Activated naive CD8-positive, alpha-beta T cell treated with anti-CD3 and anti-CD28 coated beads, Interleukin-2, amount 50 U/mL, for 16 hours (primary cell): Measurements from ENCODE around the gene TRIM50.
"Not testable (repeated sequence)": the region's sequence is repeated elsewhere in the genome, so short reads cannot be mapped to it uniquely, and the experiment has no call there.

Experiments
- DNase-seq: peaks from one replicate; pipeline ENCODE4 v3.0.0-alpha.2; 2020; ENCODE audit warnings: low read depth, low spot score

Gene TRIM50

DNA sequence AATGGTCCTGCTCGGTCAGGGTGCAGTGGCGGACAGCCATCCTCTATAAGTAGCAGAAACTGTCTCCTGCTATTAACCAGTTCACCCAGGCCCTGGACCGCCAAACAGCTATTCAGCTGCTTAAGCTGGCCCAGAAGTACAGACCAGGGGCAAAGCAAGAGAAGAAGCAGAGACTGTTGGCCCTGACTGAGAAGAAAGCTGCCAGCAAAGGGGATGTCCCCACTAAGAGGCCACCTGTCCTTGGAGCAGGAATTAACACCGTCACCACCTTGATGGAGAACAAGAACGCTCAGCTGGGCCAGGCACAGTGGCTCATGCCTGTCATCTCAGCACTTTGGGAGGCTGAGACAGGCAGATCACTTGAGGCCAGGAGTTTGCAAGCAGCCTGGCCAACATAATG is 13.6 kb downstream of the TRIM50 start:
- DNase-seq: no peak

GRCh38 chr7:73313521-73313906 is 14.4 kb downstream of the TRIM50 start:
- no peak for DNase-seq

- no peak for DNase-seq
Observed at GRCh38 chr7:73312831-73313520, 14.9 kb downstream of the TRIM50 start.

DNA sequence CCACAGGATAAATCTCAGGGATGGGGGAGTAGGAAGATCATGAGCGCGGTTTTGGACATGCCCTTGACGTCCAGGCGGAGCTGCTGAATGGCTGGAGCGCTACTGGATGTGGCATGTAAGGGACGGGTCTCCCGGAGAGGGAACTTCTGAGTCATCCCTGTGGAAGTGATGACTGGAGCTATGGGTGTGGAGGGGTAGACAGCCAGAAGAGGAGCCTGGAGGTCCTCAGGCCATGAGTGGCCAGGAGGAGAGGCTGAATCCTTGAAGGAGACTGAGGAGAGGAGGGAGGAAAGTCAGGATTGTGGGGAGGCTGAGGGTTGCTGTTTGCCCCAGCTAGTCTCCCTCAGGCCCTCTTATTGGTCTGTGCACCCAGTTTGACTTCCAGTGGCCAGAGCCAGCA is 16.5 kb downstream of the TRIM50 start:
- not testable (repeated sequence) for DNase-seq

DNA sequence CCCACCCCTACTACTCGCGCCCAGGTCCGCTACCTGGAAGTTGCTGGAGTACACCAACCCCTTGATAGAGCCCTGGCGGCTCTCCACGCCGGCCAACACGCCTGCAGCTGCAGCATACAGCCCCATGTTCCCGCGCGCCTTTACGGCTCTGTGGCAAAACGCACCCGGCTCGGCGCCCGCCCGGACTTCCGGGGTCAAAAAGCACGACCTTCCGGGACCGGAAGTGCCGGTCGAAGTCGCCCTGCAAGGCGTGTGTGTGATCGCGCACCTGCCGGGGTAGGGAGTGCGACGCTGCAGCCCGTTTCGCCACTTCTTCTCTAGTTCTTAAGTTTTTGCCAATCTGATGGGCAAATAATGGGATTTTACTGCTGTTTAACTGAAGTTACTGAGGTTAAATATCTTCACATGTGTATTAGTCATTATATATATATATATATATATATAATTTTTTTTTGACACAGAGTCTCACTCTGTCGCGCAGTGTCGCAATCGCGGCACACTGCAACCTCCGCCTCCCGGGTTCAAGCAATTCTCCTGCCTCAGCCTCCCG is 19.1 kb downstream of the TRIM50 start, which contains the start of gene NSUN5:
Gene NSUN5 (minus strand): TSS at position 162 of the 550 bp plus-strand sequence. CDS start 36 bp downstream, at position 126.
- DNase-seq: peak; percentile 85

DNA sequence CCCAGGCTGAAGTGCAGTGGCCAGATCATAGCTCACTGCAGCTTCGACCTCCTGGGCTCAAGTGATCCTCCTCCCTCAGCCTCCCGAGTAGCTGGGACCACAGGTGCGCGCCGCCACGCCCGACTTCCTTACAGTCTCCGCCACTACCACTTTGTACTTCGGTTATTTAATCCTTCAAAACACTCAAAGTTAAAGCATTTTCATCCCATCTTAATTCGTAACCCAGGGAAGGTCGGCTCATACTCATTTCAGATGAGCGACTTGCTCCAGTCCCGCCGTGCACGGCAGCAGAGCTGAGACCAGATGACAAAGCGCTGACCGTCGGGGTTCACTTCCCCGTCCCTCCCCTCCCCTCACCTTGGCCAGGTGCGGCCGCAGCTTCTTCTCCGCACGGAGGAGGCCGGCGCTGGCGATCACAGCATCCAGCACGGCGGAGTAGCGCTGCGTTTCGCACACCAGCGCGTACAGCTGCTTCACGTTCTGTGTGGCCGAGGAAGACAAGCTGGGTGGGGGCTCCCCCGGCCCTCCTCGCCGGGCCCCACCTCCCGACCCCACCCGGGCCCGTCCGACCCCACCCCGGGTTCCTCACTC is 19.7 kb downstream of the TRIM50 start:
- DNase-seq: no peak

DNA sequence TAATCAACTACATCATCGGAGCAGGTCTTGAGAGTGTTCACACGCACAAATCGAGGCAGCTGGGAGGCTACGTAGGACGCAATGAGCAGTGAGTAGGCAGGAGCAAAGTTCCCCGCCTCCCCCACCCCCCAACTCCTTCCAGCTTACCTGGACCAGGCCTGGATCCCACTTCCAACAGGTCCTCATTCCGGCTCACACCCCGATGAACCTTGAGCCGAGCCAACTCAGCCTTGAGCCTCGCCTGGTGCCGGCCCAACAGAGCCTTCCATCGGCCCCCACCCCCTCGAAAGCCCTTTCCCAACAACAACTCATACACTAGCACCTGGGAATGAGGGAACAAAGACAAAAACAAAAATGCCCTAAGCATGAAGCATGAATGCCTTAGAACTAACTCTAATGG is 20.4 kb downstream of the TRIM50 start:
- DNase-seq: no peak

- DNase-seq: not testable (repeated sequence)
Observed at GRCh38 chr7:73304612-73305387, 23.1 kb downstream of the TRIM50 start.

DNA sequence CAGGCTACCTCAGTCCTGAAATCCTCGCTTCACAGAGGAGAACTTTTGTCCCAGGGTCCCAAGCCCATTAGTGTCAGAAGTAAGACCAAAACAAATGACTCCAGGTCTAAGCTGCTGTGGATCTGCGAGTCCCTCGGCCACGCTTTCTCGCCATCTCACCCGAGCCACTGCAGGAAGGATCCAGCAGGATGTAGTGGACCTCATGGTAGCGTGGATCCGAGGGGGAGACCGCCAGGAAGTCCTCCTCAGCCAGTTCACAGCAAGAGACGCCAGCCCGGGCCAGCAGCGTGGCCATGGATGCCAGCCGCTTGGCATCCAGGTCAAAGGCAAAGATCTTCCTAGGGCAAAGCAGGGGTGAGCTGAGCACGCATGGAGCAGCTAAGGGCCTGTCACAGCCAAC is 23.8 kb downstream of the TRIM50 start:
- DNase-seq: no peak

- no peak for DNase-seq
Observed at GRCh38 chr7:73303546-73303945, 24.3 kb downstream of the TRIM50 start.

- not testable (repeated sequence) for DNase-seq
Observed at GRCh38 chr7:73302846-73303245, 25.0 kb downstream of the TRIM50 start.

- DNase-seq: not testable (repeated sequence)
Observed at GRCh38 chr7:73301108-73301507, 26.8 kb downstream of the TRIM50 start.

DNA sequence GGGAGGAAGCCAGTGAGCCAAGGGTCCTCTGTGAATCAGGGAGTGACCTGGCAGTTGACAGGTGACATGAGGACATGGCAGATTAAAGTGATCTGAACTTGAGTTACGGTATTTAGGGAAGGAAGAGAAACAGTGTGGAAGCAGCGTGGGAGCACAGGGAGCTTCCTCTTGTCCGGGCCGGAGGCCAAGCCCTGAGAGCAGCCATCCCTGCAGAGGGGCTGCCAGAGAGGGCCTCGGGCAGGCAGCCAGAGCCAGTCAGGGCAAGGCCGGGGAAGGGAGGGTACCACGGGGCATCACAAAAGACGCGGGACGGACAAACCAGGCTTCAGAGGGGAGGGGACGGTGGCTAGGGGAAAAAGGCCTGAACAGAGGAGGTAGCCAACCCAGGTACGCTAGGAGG is 28.1 kb downstream of the TRIM50 start:
- not testable (repeated sequence) for DNase-seq

- not testable (repeated sequence) for DNase-seq
Observed at GRCh38 chr7:73297706-73298105, 30.2 kb downstream of the TRIM50 start.

DNA sequence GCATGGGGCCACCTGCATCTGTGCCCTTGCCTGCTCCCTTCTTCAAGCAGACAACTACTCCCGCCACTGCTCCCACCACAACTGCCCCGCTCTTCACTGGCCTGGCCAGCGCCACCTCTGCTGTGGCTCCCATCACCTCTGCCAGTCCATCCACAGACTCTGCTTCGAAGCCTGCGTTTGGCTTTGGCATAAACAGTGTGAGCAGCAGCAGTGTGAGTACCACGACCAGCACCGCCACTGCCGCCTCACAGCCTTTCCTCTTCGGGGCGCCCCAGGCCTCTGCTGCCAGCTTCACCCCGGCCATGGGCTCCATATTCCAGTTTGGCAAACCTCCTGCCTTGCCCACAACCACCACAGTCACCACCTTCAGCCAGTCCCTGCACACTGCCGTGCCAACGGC is 30.6 kb downstream of the TRIM50 start:
- not testable (repeated sequence) for DNase-seq

- not testable (repeated sequence) for DNase-seq
Observed at GRCh38 chr7:73277210-73277609, 50.7 kb downstream of the TRIM50 start.

GRCh38 chr7:73267813-73268212 is 60.1 kb downstream of the TRIM50 start:
- not testable (repeated sequence) for DNase-seq

DNA sequence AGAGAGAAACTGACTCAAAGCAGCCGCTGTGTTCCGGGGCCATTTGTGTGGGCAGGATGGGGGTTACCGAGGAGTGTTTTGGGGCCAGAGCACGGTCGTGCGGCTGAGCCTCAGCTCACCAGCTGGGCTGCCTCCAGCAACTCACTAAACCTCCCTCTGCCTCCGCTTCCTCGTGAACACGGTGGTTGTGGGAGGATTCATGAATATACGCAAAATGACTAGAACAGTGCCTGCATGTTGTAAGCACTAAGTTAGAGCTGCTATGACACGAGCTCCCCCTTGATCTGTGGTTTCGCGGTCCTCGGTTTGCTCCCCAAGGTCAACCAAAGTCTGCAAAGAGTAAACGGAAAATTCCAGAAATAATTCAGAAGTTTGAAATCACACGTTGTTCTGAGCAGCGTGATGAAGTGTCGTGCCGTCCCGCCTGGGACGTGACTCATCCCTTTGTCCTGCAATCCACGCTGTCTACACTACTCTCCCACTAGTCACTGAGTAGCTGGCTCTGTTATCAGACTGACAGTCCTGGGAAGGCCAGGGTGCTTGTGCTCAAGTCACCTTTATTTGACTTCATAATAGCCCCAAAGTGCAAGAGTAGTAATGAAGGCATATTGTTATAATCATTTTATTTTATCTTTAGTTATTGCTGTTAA is 61.0 kb downstream of the TRIM50 start:
- not testable (repeated sequence) for DNase-seq
